Adrenal gland (tissue), 5 donors: Measurements from ENCODE around the gene PAFAH1B2.

Source experiments
- POLR2A ChIP-seq, 2 donors: fragments of 450-650 bp; IDR thresholded peaks; one replicate each; pipeline ENCODE4 v1.6.1; 2017; ENCODE audit warnings: antibody characterized with exemption in 2 of 2, mild to moderate bottlenecking in 2 of 2, moderate library complexity in 1 of 2
- TF ChIP-seq, protein P1 (sequence below), 6 experiments: fragments of 450-650 bp in 4 of 6; fragments of 200-600 bp in 2 of 6; sonication (generic) in 1 of 6; IDR thresholded peaks; 1 replicate in 5 of 6; 2 replicates in 1 of 6; pipeline versions ENCODE4 v1.5.1 to v1.8.0; 2016 to 2021; ENCODE audit warnings: antibody characterized with exemption in 6 of 6, mild to moderate bottlenecking in 2 of 6, moderate library complexity in 1 of 6
- donor health status: DM: no; HTN: no; CAD: no.

GRCh38 chr11:117187007-117187406 lies 42.9 kb downstream of the PAFAH1B2 start:
- TF ChIP-seq, protein P1, sequence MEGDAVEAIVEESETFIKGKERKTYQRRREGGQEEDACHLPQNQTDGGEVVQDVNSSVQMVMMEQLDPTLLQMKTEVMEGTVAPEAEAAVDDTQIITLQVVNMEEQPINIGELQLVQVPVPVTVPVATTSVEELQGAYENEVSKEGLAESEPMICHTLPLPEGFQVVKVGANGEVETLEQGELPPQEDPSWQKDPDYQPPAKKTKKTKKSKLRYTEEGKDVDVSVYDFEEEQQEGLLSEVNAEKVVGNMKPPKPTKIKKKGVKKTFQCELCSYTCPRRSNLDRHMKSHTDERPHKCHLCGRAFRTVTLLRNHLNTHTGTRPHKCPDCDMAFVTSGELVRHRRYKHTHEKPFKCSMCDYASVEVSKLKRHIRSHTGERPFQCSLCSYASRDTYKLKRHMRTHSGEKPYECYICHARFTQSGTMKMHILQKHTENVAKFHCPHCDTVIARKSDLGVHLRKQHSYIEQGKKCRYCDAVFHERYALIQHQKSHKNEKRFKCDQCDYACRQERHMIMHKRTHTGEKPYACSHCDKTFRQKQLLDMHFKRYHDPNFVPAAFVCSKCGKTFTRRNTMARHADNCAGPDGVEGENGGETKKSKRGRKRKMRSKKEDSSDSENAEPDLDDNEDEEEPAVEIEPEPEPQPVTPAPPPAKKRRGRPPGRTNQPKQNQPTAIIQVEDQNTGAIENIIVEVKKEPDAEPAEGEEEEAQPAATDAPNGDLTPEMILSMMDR (IDR thresholded peaks at IDR 0.05) = no peak
- no peak for TF ChIP-seq POLR2A (IDR thresholded peaks at IDR 0.05)
